Colonic mucosa (tissue), 4 donors: ENCODE data around the gene ALKBH3. TPM values are rescaled to one million over a fixed set of nuclear protein-coding genes. Genes with fewer than 3 reads are reported as not detected.
A peak's percentile ranks its signal among the peaks of the same experiment; 100 is the strongest.

Experiments used
- DNase-seq: peaks from one replicate; pipeline ENCODE4 v3.0.0-alpha.2; 2020
- H3K27ac ChIP-seq: fragments of 200-600 bp; one replicate; pipeline ENCODE4 v1.8.0; 2021
- H3K27me3 ChIP-seq: fragments of 200-600 bp; one replicate; pipeline ENCODE4 v1.8.0; 2021
- H3K36me3 ChIP-seq: fragments of 200-600 bp; one replicate; pipeline ENCODE4 v1.8.0; 2021
- H3K4me1 ChIP-seq: fragments of 200-600 bp; one replicate; pipeline ENCODE4 v1.8.0; 2021; ENCODE audit warnings: mild to moderate bottlenecking
- H3K4me3 ChIP-seq: fragments of 200-600 bp; one replicate; pipeline ENCODE4 v1.8.0; 2021
- H3K9ac ChIP-seq, 2 donors: one replicate each; pipeline ENCODE4 v1.7.0; 2013; ENCODE audit warnings: control low read depth in 2 of 2, low read depth in 2 of 2, low read length in 2 of 2
- H3K9me3 ChIP-seq: fragments of 200-600 bp; one replicate; pipeline ENCODE4 v1.8.0; 2021
- CTCF ChIP-seq: fragments of 200-600 bp; IDR thresholded peaks from one replicate; pipeline ENCODE4 v1.8.0; 2022; ENCODE audit warnings: antibody characterized with exemption, mild to moderate bottlenecking
- intact Hi-C: fragments of 100-400 bp; cut with DNase I; formaldehyde crosslinking; loops from one replicate; pipeline ENCODE4 v1.14.1; 2022
- total RNA-seq, 2 donors: library from RNA; stranded (reverse); fragmentation: NEBNext Ultra II Directional in 1 of 2; extraction: Animal tissue kit (Norgen Biotek cat#: 25700) in 1 of 2; gene quantifications; one replicate each; pipeline ENCODE4 v1.2.1, GENCODE V29; 2021
- donor health status: healthy.
- donor health status: DM: no; HTN: no; CAD: no.
- donor health status: DM: no; HTN: no; CAD: no.

ALKBH3 gene
- total RNA-seq: 10 to 100 TPM; 22.5 to 26.9 TPM

- TF ChIP-seq CTCF: no peak
- H3K9me3 ChIP-seq: no peaks in the 10 kb centered on the region
- no peaks in the 10 kb centered on the region for H3K4me1 ChIP-seq
- peak within 1 kb of the TSS; percentile 42 for H3K27ac ChIP-seq
- intact Hi-C loops: no loop called here
- peak within 1 kb of the TSS; percentile 94 for H3K4me3 ChIP-seq
- H3K36me3 ChIP-seq: no peaks in the 10 kb centered on the region
- H3K27me3 ChIP-seq: no peaks in the 10 kb centered on the region
- H3K9ac ChIP-seq: peak within 1 kb of the TSS; percentile 76 to 77
- peak; percentile 88 for DNase-seq
Measured at GRCh38 chr11:43880640-43881159, at the start of gene ALKBH3. Gene ALKBH3 (plus strand): TSS chr11:43880831. CDS start chr11:43882653, 1,822 bp downstream.

- intact Hi-C loops: no loop called here
- Histone ChIP-seq H3K36me3 (no peaks in the 10 kb centered on the region), H3K4me3 (no peak overlapping the region), H3K9me3 (no peaks in the 10 kb centered on the region), H3K27me3 (no peaks in the 10 kb centered on the region), H3K27ac (no peak overlapping the region), H3K4me1 (no peaks in the 10 kb centered on the region), H3K9ac (no peak overlapping the region)
- no peak for DNase-seq
- no peak for TF ChIP-seq CTCF
Measured at GRCh38 chr11:43830928-43831440, 49.6 kb upstream of the ALKBH3 start.

GRCh38 chr11:43832536-43832935 is 48.1 kb upstream of the ALKBH3 start:
- H3K9ac ChIP-seq: no peak overlapping the region

GRCh38 chr11:43833657-43834073 is 47.0 kb upstream of the ALKBH3 start:
- DNase-seq: no peak
- intact Hi-C loops: no loop called here
- H3K4me3 ChIP-seq: no peak overlapping the region
- no peak for TF ChIP-seq CTCF
- H3K27me3 ChIP-seq: no peaks in the 10 kb centered on the region
- no peaks in the 10 kb centered on the region for H3K4me1 ChIP-seq
- H3K9ac ChIP-seq: no peak overlapping the region
- no peaks in the 10 kb centered on the region for H3K9me3 ChIP-seq
- H3K27ac ChIP-seq: no peak overlapping the region
- H3K36me3 ChIP-seq: no peaks in the 10 kb centered on the region

More at GRCh38 chr11:43832536-43832935, 48.1 kb upstream of the ALKBH3 start:
- H3K27ac ChIP-seq: no peak overlapping the region
- intact Hi-C loops: no loop called here
- DNase-seq: no peak
- no peaks in the 10 kb centered on the region for H3K4me1 ChIP-seq
- no peak overlapping the region for H3K4me3 ChIP-seq
- TF ChIP-seq CTCF: no peak
- no peaks in the 10 kb centered on the region for H3K36me3 ChIP-seq
- H3K27me3 ChIP-seq: no peaks in the 10 kb centered on the region
- no peaks in the 10 kb centered on the region for H3K9me3 ChIP-seq

GRCh38 chr11:43834286-43834685 is 46.3 kb upstream of the ALKBH3 start:
- H3K36me3 ChIP-seq: no peaks in the 10 kb centered on the region
- H3K27ac ChIP-seq: no peak overlapping the region
- no peaks in the 10 kb centered on the region for H3K9me3 ChIP-seq
- no peaks in the 10 kb centered on the region for H3K4me1 ChIP-seq
- no peak for TF ChIP-seq CTCF
- intact Hi-C loops: no loop called here
- no peak overlapping the region for H3K9ac ChIP-seq
- DNase-seq: no peak
- no peak overlapping the region for H3K4me3 ChIP-seq
- no peaks in the 10 kb centered on the region for H3K27me3 ChIP-seq
